A673 (cell line): ENCODE data around the gene LY6G5C. TPM values are rescaled to one million over a fixed set of nuclear protein-coding genes. Genes with fewer than 3 reads are reported as not detected.

Experiments used
- BruUV-seq: library from RNA; stranded (reverse); fragments of 400-500 nt; replicated peaks from 2 replicates; lab custom pipeline; 2021; lab: Mats Ljungman, UMichigan
- CTCF ChIA-PET: fragments of 300-600 bp; sonication (Branson Sonifier 250); formaldehyde crosslinking; loops from one replicate; lab custom pipeline; 2022; ENCODE audit warnings: antibody characterized with exemption; lab: Charles Lee
- POLR2A ChIA-PET: fragments of 300-600 bp; sonication (Branson Sonifier 250); formaldehyde crosslinking; loops from one replicate; lab custom pipeline; 2022; ENCODE audit warnings: antibody characterized with exemption; ENCODE audit not compliant: low non-redundant PET; lab: Charles Lee
- DNase-seq: peaks from one replicate; pipeline ENCODE4 v3.0.0-alpha.2; 2015; ENCODE audit warnings: low spot score
- H3K27ac ChIP-seq: fragments of 200-600 bp; sonication (generic); 2 replicates; pipeline ENCODE4 v1.5.1; 2016; ENCODE audit warnings: mixed run types, low read depth, mild to moderate bottlenecking, mixed read lengths, antibody characterized with exemption, low read length; ENCODE audit not compliant: poor library complexity, severe bottlenecking
- H3K27me3 ChIP-seq: fragments of 200-600 bp; sonication (generic); replicated peaks from 2 replicates; pipeline ENCODE4 v1.6.1; 2017; ENCODE audit warnings: mixed run types, low read depth, mild to moderate bottlenecking, mixed read lengths, antibody characterized with exemption, low read length; ENCODE audit not compliant: insufficient read depth, poor library complexity
- H3K36me3 ChIP-seq: fragments of 200-600 bp; sonication (generic); 2 replicates; pipeline ENCODE4 v1.6.1; 2016; ENCODE audit warnings: mixed run types, mild to moderate bottlenecking, mixed read lengths, antibody characterized with exemption, low read length; ENCODE audit not compliant: insufficient read depth, poor library complexity, severe bottlenecking
- H3K4me1 ChIP-seq: fragments of 200-600 bp; sonication (generic); 2 replicates; pipeline ENCODE4 v1.6.1; 2017; ENCODE audit warnings: mixed run types, mild to moderate bottlenecking, mixed read lengths, antibody characterized with exemption, low read length; ENCODE audit not compliant: insufficient read depth, poor library complexity, severe bottlenecking
- H3K4me3 ChIP-seq: fragments of 200-600 bp; sonication (generic); 2 replicates; pipeline ENCODE4 v1.5.1; 2016; ENCODE audit warnings: low read depth, mixed run types, mild to moderate bottlenecking, mixed read lengths, low read length; ENCODE audit not compliant: poor library complexity, severe bottlenecking
- H3K9me3 ChIP-seq: fragments of 200-600 bp; sonication (generic); 2 replicates; pipeline ENCODE4 v1.6.1; 2016; ENCODE audit warnings: mixed run types, low read depth, mild to moderate bottlenecking, mixed read lengths, antibody characterized with exemption, low read length; ENCODE audit not compliant: poor library complexity, severe bottlenecking
- EZH2 ChIP-seq: fragments of 200-600 bp; sonication (generic); IDR thresholded peaks from 2 replicates; pipeline ENCODE4 v1.6.1; 2017; ENCODE audit warnings: borderline replicate concordance, low read depth, mild to moderate bottlenecking, mixed read lengths, antibody characterized with exemption, low read length; ENCODE audit not compliant: poor library complexity, severe bottlenecking
- intact Hi-C: fragments of 100-400 bp; cut with micrococcal nuclease; formaldehyde crosslinking; loops from one replicate; pipeline ENCODE4 v1.10.0; 2022; ENCODE audit not compliant: unreplicated experiment
- total RNA-seq: library from RNA; stranded (reverse); gene quantifications from 2 replicates; pipeline ENCODE4 v1.2.3, GENCODE V29; 2021
- TF ChIP-seq, protein P1 (sequence below): fragments of 300-800, 200-600 bp; sonication (generic); conservative IDR thresholded peaks from 2 replicates; pipeline ENCODE4 v1.5.1; 2017; ENCODE audit warnings: low read depth, mild to moderate bottlenecking, antibody characterized with exemption, low read length, moderate library complexity, mixed read lengths

The LY6G5C gene
- total RNA-seq, 1 experiment from 2014 or later, result 6.8 TPM

DNA sequence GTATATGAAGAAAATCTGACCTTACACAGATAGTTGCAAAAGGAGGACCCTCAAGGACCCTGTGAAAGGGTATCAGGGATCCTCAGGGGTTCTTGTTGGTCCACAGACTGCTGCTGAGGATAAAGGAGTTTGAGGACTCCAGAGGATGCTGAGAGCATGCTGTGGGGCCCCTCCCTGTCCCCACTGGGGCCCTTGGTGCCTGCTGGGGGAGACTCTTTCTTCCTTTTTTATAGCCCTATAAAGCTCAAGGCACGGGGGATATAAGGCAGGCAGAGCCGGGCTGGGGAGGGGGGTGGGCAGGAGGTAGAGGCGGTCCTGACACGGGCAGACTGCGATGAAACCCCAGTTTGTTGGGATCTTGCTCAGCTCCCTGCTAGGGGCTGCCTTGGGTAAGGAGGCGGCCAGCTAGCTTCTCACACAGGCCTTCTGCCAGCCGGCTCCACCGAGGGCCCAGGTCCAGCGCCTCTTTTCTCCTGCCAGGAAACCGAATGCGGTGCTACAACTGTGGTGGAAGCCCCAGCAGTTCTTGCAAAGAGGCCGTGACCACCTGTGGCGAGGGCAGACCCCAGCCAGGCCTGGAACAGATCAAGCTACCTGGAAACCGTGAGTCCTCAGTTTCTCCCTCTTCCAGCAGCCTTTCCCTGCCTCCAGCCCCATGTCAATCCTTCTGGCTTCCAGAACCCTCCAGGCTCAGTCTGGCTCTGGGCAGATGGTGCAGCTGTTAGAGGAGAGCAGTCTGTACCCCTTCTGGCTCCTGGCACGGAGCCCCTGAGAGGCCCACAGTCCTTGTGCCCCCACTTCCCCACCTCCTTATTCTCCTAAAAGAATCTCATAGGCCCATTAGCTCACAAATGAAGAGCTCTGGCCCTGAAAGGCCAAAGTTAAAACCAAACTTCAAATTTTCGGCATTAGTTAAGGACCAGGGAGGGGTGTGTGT lies 34.4 kb upstream of the LY6G5C start, which contains the start of gene LY6G6D:
TSS of gene LY6G6D (plus strand) at position 327 of the 937 bp plus-strand sequence. CDS start at position 335, 8 bp downstream.
- no peak for DNase-seq
- no TSS peak for BruUV-seq
- intact Hi-C loops, result no loop called here
- Histone ChIP-seq H3K4me1 (no peaks in the 10 kb centered on the region), H3K9me3 (no peaks in the 10 kb centered on the region), H3K27ac (no peak within 1 kb of the TSS), H3K27me3 (no peaks in the 10 kb centered on the region), H3K4me3 (no peak within 1 kb of the TSS), H3K36me3 (no peaks in the 10 kb centered on the region)
- ChIA-PET POLR2A (no interaction called here), CTCF (no interaction called here)
- TF ChIP-seq, protein P1, sequence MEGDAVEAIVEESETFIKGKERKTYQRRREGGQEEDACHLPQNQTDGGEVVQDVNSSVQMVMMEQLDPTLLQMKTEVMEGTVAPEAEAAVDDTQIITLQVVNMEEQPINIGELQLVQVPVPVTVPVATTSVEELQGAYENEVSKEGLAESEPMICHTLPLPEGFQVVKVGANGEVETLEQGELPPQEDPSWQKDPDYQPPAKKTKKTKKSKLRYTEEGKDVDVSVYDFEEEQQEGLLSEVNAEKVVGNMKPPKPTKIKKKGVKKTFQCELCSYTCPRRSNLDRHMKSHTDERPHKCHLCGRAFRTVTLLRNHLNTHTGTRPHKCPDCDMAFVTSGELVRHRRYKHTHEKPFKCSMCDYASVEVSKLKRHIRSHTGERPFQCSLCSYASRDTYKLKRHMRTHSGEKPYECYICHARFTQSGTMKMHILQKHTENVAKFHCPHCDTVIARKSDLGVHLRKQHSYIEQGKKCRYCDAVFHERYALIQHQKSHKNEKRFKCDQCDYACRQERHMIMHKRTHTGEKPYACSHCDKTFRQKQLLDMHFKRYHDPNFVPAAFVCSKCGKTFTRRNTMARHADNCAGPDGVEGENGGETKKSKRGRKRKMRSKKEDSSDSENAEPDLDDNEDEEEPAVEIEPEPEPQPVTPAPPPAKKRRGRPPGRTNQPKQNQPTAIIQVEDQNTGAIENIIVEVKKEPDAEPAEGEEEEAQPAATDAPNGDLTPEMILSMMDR, result no peak
- no peak for TF ChIP-seq EZH2

DNA sequence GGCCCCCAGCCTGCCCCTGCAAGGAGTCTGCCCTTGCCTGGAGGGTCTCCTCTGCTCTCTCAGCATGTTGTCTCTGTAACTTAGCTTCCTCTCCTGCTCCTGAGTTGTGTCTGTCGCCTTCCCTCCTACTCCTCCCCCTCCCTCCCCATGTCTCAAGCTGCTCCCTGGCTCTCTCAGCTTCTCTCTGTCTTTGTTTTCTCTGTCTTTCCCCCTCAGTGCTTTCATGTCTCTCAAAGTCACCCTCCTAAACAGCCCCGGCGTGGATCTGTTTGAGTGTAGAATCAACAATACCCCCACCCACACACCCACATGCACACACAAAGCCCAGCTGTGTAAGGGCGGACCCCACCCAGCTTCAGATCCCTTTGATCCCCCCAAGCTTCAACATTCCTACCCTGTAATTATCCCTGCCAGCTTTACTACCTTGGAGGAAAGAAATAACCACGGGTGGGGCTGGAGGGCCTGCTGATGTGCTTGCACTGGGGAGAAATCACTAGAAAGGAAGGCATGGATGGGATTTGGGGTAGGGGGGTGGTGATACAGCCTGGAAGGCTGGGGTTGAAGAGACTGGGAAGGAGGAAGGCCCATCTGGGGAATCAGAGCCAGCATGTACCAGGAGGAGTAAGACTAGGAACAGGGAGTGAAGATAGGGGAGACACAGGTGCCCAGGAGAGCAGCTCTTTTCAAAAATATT lies 33.3 kb upstream of the LY6G5C start:
- CTCF ChIA-PET, result no interaction called here
- TF ChIP-seq, protein P1, result no peak
- TF ChIP-seq EZH2, result no peak
- Histone ChIP-seq H3K27ac (no peak overlapping the region), H3K36me3 (no peaks in the 10 kb centered on the region), H3K9me3 (no peaks in the 10 kb centered on the region), H3K27me3 (no peaks in the 10 kb centered on the region), H3K4me3 (no peak overlapping the region), H3K4me1 (no peaks in the 10 kb centered on the region)
- no peak for DNase-seq
- intact Hi-C loops, result no loop called here
- no TSS peak for BruUV-seq
- POLR2A ChIA-PET, result no interaction called here

DNA sequence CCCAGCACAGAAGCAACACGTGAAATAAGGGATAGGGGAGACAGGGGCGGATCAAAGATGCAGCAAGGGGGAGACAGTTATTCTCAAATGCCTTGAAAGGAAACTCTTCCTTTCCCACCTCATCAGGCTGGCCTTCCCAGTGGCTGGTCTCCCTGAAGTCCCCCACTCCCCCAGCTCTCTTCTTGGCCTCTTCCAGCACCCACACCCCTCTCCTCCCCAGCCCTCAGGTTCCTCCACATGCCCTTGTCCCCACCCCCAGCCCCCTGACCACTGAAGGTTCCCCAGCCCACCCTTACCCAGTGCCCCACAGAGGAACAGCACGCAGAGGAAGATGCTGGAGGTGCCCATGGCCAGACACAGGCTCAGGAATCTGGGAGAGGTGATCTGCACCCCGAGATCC lies 32.6 kb upstream of the LY6G5C start:
- Histone ChIP-seq H3K9me3 (no peaks in the 10 kb centered on the region), H3K4me3 (no peak overlapping the region), H3K4me1 (no peaks in the 10 kb centered on the region), H3K27me3 (no peaks in the 10 kb centered on the region), H3K36me3 (no peaks in the 10 kb centered on the region), H3K27ac (no peak overlapping the region)
- DNase-seq, result no peak
- intact Hi-C loops, result no loop called here
- ChIA-PET POLR2A (no interaction called here), CTCF (no interaction called here)
- TF ChIP-seq EZH2, result no peak
- TF ChIP-seq, protein P1, result no peak
- no TSS peak for BruUV-seq
